Gastroesophageal sphincter (tissue), 4 donors: ENCODE results near the gene CDIP1. TPM values are rescaled to one million over a fixed set of nuclear protein-coding genes. Genes with fewer than 3 reads are reported as not detected.

Experiments used
- ATAC-seq: fragments of 150-250 bp; one replicate; pipeline ENCODE4 v1.9.1; 2016; ENCODE audit warnings: mild to moderate bottlenecking, moderate library complexity
- H3K27ac ChIP-seq, 4 donors: fragments of 200-600 bp; sonication (generic) in 3 of 4; 1 replicate in 3 of 4; 2 replicates in 1 of 4; pipeline ENCODE4 v1.5.1; 2016 to 2019
- H3K27me3 ChIP-seq: fragments of 200-600 bp; sonication (generic); one replicate; pipeline ENCODE4 v1.5.1; 2019
- H3K36me3 ChIP-seq, 2 donors: fragments of 200-600 bp; sonication (generic); one replicate each; pipeline ENCODE4 v1.5.1; 2019; ENCODE audit warnings: control low read depth in 1 of 2
- H3K4me1 ChIP-seq, 3 donors: fragments of 200-600 bp; sonication (generic); 1 replicate in 2 of 3; 2 replicates in 1 of 3; pipeline ENCODE4 v1.5.1; 2016 to 2019; ENCODE audit warnings: control low read depth in 2 of 3
- H3K4me3 ChIP-seq, 2 donors: fragments of 200-600 bp; sonication (generic); one replicate each; pipeline ENCODE4 v1.5.1; 2019; ENCODE audit warnings: mild to moderate bottlenecking in 1 of 2, moderate library complexity in 1 of 2
- H3K9me3 ChIP-seq, 3 donors: fragments of 200-600 bp; sonication (generic); one replicate each; pipeline ENCODE4 v1.5.1; 2017 to 2019; ENCODE audit warnings: control low read depth in 2 of 3
- CTCF ChIP-seq, 4 experiments: fragments of 200-600 bp in 2 of 4; fragments of 450-650 bp in 2 of 4; sonication (generic) in 1 of 4; IDR thresholded peaks; one replicate each; pipeline ENCODE4 v1.5.1; 2017 to 2019; ENCODE audit warnings: antibody characterized with exemption in 4 of 4, mild to moderate bottlenecking in 2 of 4, moderate library complexity in 2 of 4
- EP300 ChIP-seq: sonication (generic); formaldehyde crosslinking; IDR thresholded peaks from one replicate; pipeline ENCODE4 v1.6.1; 2017; ENCODE audit warnings: antibody characterized with exemption, mild to moderate bottlenecking
- POLR2A ChIP-seq, 2 donors: fragments of 450-650 bp; IDR thresholded peaks; one replicate each; pipeline ENCODE4 v1.6.1; 2017; ENCODE audit warnings: antibody characterized with exemption in 2 of 2, mild to moderate bottlenecking in 2 of 2, moderate library complexity in 1 of 2
- POLR2AphosphoS5 ChIP-seq: sonication (generic); formaldehyde crosslinking; IDR thresholded peaks from one replicate; pipeline ENCODE4 v1.6.1; 2017; ENCODE audit warnings: antibody characterized with exemption
- WGBS, 2 donors: methylation state at CpG; one replicate each; pipeline ENCODE4 v1.1.5; 2018; ENCODE audit warnings: low coverage in 1 of 2; 5-methylcytosine and 5-hydroxymethylcytosine counted together
- total RNA-seq, 4 donors: library from RNA; depleted of rRNA; stranded (reverse); fragments of >200 nt; gene quantifications; one replicate each; pipeline ENCODE4 v1.1.0, GENCODE V29; 2016

CDIP1 gene
- total RNA-seq, 4 donors from 2014 or later = 13.2 to 31.5 (median 18.7) TPM

GRCh38 chr16:4570086-4570485 lies 31.5 kb upstream of the CDIP1 start:
- 0 to 43% methylated on average over 1 to 6 of the region's 6 CpGs for WGBS, 2 donors
- Histone ChIP-seq H3K36me3 (no peaks in the 10 kb centered on the region), H3K4me1 (no peaks in the 10 kb centered on the region), H3K4me3 (no peak overlapping the region), H3K27ac (no peak overlapping the region), H3K9me3 (no peaks in the 10 kb centered on the region), H3K27me3 (no peaks in the 10 kb centered on the region)
- TF ChIP-seq POLR2AphosphoS5 = no peak
- no peak for TF ChIP-seq POLR2A (IDR thresholded peaks at IDR 0.05)
- TF ChIP-seq CTCF (IDR thresholded peaks at IDR 0.05) = no peak
- TF ChIP-seq EP300 = no peak
- no peak for ATAC-seq

- Histone ChIP-seq H3K27ac (no peak overlapping the region), H3K27me3 (no peaks in the 10 kb centered on the region), H3K4me1 (no peaks in the 10 kb centered on the region), H3K36me3 (no peaks in the 10 kb centered on the region), H3K9me3 (no peaks in the 10 kb centered on the region), H3K4me3 (no peak overlapping the region)
- TF ChIP-seq POLR2AphosphoS5 (no peak), EP300 (no peak), POLR2A (IDR thresholded peaks at IDR 0.05) (no peak), CTCF (IDR thresholded peaks at IDR 0.05) (no peak)
- whole genome bisulfite sequencing, 2 donors = 80 to 89% methylated on average over 3 of the region's 3 CpGs
- no peak for ATAC-seq
Observed at GRCh38 chr16:4566144-4566543, 27.6 kb upstream of the CDIP1 start.

- Histone ChIP-seq H3K27me3 (no peaks in the 10 kb centered on the region), H3K4me3 (no peak overlapping the region), H3K27ac (no peak overlapping the region), H3K4me1 (no peaks in the 10 kb centered on the region), H3K9me3 (no peaks in the 10 kb centered on the region), H3K36me3 (no peaks in the 10 kb centered on the region)
- no peak for ATAC-seq
- TF ChIP-seq EP300 (no peak), POLR2AphosphoS5 (no peak), CTCF (IDR thresholded peaks at IDR 0.05) (no peak), POLR2A (IDR thresholded peaks at IDR 0.05) (no peak)
- WGBS, 2 donors = 73 to 86% methylated on average over 5 to 15 of the region's 18 CpGs
Observed at GRCh38 chr16:4564661-4565267, 26.2 kb upstream of the CDIP1 start.

- no peaks in the 10 kb centered on the region for H3K27me3 ChIP-seq
- no peak for ATAC-seq
- H3K9me3 ChIP-seq = no peaks in the 10 kb centered on the region
- TF ChIP-seq POLR2A (IDR thresholded peaks at IDR 0.05) (no peak), EP300 (no peak), CTCF (IDR thresholded peaks at IDR 0.05) (no peak), POLR2AphosphoS5 (no peak)
- no peaks in the 10 kb centered on the region for H3K4me1 ChIP-seq
- H3K4me3 ChIP-seq = no peak overlapping the region
- H3K27ac ChIP-seq = no peak overlapping the region
- WGBS, 2 donors = 20 to 49% methylated on average over 1 to 6 of the region's 9 CpGs
- no peaks in the 10 kb centered on the region for H3K36me3 ChIP-seq
Observed at GRCh38 chr16:4561596-4561995, 23.0 kb upstream of the CDIP1 start.

GRCh38 chr16:4557973-4558372 lies 19.4 kb upstream of the CDIP1 start:
- no peak overlapping the region for H3K4me3 ChIP-seq
- ATAC-seq = no peak
- no peak overlapping the region for H3K27ac ChIP-seq
- no peak for TF ChIP-seq EP300
- TF ChIP-seq CTCF (IDR thresholded peaks at IDR 0.05) = no peak
- no peaks in the 10 kb centered on the region for H3K36me3 ChIP-seq
- no peaks in the 10 kb centered on the region for H3K9me3 ChIP-seq
- H3K4me1 ChIP-seq = peaks cover 0 to 8% (median 0%) of the 10 kb centered on the region in 3 donors
- peaks cover 6% of the 10 kb centered on the region for H3K27me3 ChIP-seq
- WGBS, 2 donors = 35 to 100% methylated on average over 2 to 3 of the region's 10 CpGs
